K562 (cell line): ENCODE data around the gene LENG8. TPM values are rescaled to one million over a fixed set of nuclear protein-coding genes. Genes with fewer than 3 reads are reported as not detected.
A peak's percentile ranks its signal among the peaks of the same experiment; 100 is the strongest.

Source experiments
- CBFB ChIP-seq: sonication (generic); formaldehyde crosslinking; IDR thresholded peaks from 2 replicates; pipeline ENCODE4 v1.4.0; 2020; ENCODE audit warnings: mild to moderate bottlenecking, missing genetic modification reagents
- CHAMP1 ChIP-seq: fragments of 450-650 bp; IDR thresholded peaks from 2 replicates; pipeline ENCODE4 v1.6.1; 2016; ENCODE audit warnings: mild to moderate bottlenecking
- ELF2 ChIP-seq: fragments of 250-450 bp; sonication (Bioruptor Pico); IDR thresholded peaks from 2 replicates; pipeline ENCODE4 v1.5.0; 2021; ENCODE audit warnings: mild to moderate bottlenecking
- EP400 ChIP-seq: fragments of 450-650 bp; IDR thresholded peaks from 2 replicates; pipeline ENCODE4 v1.6.1; 2017; ENCODE audit warnings: antibody characterized with exemption, mild to moderate bottlenecking, moderate library complexity
- HMGN3 ChIP-seq: IDR thresholded peaks from 2 replicates; pipeline ENCODE4 v1.6.1; 2011; ENCODE audit warnings: borderline replicate concordance, low read depth, mild to moderate bottlenecking, mixed read lengths, low read length; ENCODE audit not compliant: insufficient read length; ENCODE audit errors: extremely low read depth
- KDM5B ChIP-seq: fragments of 200-600 bp; sonication (generic); IDR thresholded peaks from 2 replicates; pipeline ENCODE4 v1.6.1; 2012; ENCODE audit warnings: low read depth, mild to moderate bottlenecking, moderate library complexity, low read length, control low read depth, inconsistent platforms; ENCODE audit not compliant: insufficient replicate concordance
- MBD2 ChIP-seq: sonication (generic); IDR thresholded peaks from 2 replicates; pipeline ENCODE4 v1.6.1; 2016; ENCODE audit warnings: low read depth, borderline replicate concordance
- NCOR1 ChIP-seq: fragments of 450-650 bp; IDR thresholded peaks from 2 replicates; pipeline ENCODE4 v1.6.1; 2016; ENCODE audit warnings: mild to moderate bottlenecking, moderate library complexity
- NELFE ChIP-seq: IDR thresholded peaks from 2 replicates; pipeline ENCODE4 v1.6.1; 2011; ENCODE audit warnings: mild to moderate bottlenecking; ENCODE audit not compliant: insufficient read depth, insufficient read length
- SMAD2 ChIP-seq: fragments of 150-350 bp; IDR thresholded peaks from 2 replicates; pipeline ENCODE4 v1.6.1; 2014; ENCODE audit warnings: low read depth, mild to moderate bottlenecking, low read length
- ZC3H8 ChIP-seq: fragments of 450-650 bp; IDR thresholded peaks from 2 replicates; pipeline ENCODE4 v1.6.1; 2017
- ZNF217 ChIP-seq: sonication (generic); formaldehyde crosslinking; IDR thresholded peaks from 2 replicates; pipeline ENCODE4 v1.8.0; 2022; ENCODE audit warnings: mild to moderate bottlenecking, missing genetic modification reagents
- polyA plus RNA-seq, 8 experiments: library from polyadenylated mRNA; depleted of rRNA in 4 of 8; stranded (reverse) in 5 of 8; unstranded in 3 of 8; fragments of >200 nt; fragmentation: Nextera tagmentation in 2 of 8; fragmentation: Illumina TruSeq in 1 of 8; extraction: Ambion mirVana in 2 of 8; extraction: Trizol in 1 of 8; gene quantifications; 2 replicates each; pipeline versions ENCODE4 v1.2.1 to v1.2.3, GENCODE V29; 2011 to 2014; ENCODE audit warnings: inconsistent platforms in 1 of 8, missing spikeins in 1 of 8
- total RNA-seq, 7 experiments: library from RNA; depleted of rRNA in 6 of 7; stranded (reverse); fragments of >200 nt in 6 of 7; fragmentation: Illumina TruSeq in 2 of 7; extraction: Trizol in 2 of 7; gene quantifications; 2 replicates each; pipeline versions ENCODE4 v1.2.1 to v1.2.3, GENCODE V29; 2011 to 2021; ENCODE audit warnings: low replicate concordance in 1 of 7
- TF ChIP-seq, protein P1 (sequence below), 2 experiments: fragments of 200-800 bp in 1 of 2; sonication (Bioruptor generic) in 1 of 2; sonication (generic) in 1 of 2; formaldehyde crosslinking in 1 of 2; IDR thresholded peaks in 1 of 2; conservative IDR thresholded peaks in 1 of 2; 2 replicates each; pipeline versions ENCODE4 v1.5.0 to v1.6.1; 2016 to 2020; ENCODE audit warnings: missing compliant biosample characterization in 1 of 2, missing genetic modification characterization in 1 of 2, missing genetic modification reagents in 1 of 2
- TF ChIP-seq, protein P2 (sequence below), 3 experiments: fragments of 200-800 bp in 1 of 3; fragments of 250-450 bp in 1 of 3; fragments of 450-650 bp in 1 of 3; sonication (Bioruptor Pico) in 1 of 3; sonication (Bioruptor generic) in 1 of 3; formaldehyde crosslinking in 1 of 3; IDR thresholded peaks; 2 replicates each; pipeline versions ENCODE4 v1.6.1 to v1.8.0; 2016 to 2022; ENCODE audit warnings: mild to moderate bottlenecking in 2 of 3, missing genetic modification characterization in 2 of 3, missing compliant biosample characterization in 1 of 3, moderate library complexity in 1 of 3
- TF ChIP-seq, protein P3 (sequence below): fragments of 450-650 bp; IDR thresholded peaks from 2 replicates; pipeline ENCODE4 v1.7.1; 2018; ENCODE audit warnings: mild to moderate bottlenecking, low read depth; ENCODE audit not compliant: partially characterized antibody

LENG8 gene
- total and polyA plus RNA-seq, 9 of the 15 experiments (the other 6 are each of a cell fraction or from before 2014, with no cell fraction given): 0.74 to 146 (median 28.1) TPM

DNA sequence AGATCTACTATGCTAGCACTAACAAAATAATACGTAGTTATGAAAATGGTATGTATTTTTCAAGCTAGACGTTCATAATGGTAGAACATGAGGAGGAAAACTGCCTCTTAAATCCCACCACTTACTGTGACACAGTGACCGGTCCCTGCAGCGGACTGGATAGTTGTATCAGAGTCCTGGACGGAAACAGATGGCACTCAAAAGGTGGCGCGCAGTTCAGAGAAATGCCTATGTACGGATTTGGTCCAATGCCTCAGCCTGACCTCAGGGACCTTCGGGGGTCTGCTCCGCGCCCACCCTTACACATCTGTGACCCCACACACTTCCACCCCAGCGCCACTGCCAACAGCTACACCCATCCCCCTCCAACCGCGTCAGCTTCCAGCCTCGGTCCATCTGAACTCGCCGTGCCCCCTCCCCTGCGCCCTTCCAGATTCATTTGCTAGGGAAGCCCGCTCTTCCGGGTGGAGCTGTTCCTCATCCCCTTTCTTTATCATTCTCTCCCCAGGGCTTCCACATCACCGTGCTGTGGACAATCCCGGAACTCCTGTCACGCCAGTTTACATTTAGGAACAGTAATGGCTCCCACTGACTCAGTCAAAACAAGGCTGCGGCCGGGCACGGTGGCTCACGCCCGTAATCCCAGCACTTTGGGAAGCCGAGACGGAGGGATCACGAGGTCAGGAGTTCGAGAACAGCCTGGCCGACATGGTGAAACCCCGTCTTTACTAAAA is 792 bp upstream of the LENG8 start (continued):
- TF ChIP-seq, protein P1, sequence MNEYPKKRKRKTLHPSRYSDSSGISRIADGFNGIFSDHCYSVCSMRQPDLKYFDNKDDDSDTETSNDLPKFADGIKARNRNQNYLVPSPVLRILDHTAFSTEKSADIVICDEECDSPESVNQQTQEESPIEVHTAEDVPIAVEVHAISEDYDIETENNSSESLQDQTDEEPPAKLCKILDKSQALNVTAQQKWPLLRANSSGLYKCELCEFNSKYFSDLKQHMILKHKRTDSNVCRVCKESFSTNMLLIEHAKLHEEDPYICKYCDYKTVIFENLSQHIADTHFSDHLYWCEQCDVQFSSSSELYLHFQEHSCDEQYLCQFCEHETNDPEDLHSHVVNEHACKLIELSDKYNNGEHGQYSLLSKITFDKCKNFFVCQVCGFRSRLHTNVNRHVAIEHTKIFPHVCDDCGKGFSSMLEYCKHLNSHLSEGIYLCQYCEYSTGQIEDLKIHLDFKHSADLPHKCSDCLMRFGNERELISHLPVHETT (CRISPR knock-in tag; conservative IDR thresholded peaks at IDR 0.05 in 1 of 2, IDR thresholded peaks at IDR 0.05 in 1 of 2): no peak
- TF ChIP-seq MBD2: no peak
- TF ChIP-seq HMGN3: no peak
- peak; percentile 31; the same call in 1 of the 2 replicates for TF ChIP-seq ELF2 (CRISPR knock-in tag)
- TF ChIP-seq CBFB (CRISPR knock-in tag): no peak
- TF ChIP-seq KDM5B: peak; percentile 52
- TF ChIP-seq, protein P2, sequence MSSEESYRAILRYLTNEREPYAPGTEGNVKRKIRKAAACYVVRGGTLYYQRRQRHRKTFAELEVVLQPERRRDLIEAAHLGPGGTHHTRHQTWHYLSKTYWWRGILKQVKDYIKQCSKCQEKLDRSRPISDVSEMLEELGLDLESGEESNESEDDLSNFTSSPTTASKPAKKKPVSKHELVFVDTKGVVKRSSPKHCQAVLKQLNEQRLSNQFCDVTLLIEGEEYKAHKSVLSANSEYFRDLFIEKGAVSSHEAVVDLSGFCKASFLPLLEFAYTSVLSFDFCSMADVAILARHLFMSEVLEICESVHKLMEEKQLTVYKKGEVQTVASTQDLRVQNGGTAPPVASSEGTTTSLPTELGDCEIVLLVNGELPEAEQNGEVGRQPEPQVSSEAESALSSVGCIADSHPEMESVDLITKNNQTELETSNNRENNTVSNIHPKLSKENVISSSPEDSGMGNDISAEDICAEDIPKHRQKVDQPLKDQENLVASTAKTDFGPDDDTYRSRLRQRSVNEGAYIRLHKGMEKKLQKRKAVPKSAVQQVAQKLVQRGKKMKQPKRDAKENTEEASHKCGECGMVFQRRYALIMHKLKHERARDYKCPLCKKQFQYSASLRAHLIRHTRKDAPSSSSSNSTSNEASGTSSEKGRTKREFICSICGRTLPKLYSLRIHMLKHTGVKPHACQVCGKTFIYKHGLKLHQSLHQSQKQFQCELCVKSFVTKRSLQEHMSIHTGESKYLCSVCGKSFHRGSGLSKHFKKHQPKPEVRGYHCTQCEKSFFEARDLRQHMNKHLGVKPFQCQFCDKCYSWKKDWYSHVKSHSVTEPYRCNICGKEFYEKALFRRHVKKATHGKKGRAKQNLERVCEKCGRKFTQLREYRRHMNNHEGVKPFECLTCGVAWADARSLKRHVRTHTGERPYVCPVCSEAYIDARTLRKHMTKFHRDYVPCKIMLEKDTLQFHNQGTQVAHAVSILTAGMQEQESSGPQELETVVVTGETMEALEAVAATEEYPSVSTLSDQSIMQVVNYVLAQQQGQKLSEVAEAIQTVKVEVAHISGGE (CRISPR knock-in tag; IDR thresholded peaks at IDR 0.05): 0 out of 6 replicates have a peak, but pooled peaks of 1 of the 3 experiments have one; percentile 33
- TF ChIP-seq, protein P3, sequence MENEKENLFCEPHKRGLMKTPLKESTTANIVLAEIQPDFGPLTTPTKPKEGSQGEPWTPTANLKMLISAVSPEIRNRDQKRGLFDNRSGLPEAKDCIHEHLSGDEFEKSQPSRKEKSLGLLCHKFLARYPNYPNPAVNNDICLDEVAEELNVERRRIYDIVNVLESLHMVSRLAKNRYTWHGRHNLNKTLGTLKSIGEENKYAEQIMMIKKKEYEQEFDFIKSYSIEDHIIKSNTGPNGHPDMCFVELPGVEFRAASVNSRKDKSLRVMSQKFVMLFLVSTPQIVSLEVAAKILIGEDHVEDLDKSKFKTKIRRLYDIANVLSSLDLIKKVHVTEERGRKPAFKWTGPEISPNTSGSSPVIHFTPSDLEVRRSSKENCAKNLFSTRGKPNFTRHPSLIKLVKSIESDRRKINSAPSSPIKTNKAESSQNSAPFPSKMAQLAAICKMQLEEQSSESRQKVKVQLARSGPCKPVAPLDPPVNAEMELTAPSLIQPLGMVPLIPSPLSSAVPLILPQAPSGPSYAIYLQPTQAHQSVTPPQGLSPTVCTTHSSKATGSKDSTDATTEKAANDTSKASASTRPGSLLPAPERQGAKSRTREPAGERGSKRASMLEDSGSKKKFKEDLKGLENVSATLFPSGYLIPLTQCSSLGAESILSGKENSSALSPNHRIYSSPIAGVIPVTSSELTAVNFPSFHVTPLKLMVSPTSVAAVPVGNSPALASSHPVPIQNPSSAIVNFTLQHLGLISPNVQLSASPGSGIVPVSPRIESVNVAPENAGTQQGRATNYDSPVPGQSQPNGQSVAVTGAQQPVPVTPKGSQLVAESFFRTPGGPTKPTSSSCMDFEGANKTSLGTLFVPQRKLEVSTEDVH: peak; percentile 23
- peak; percentile 3; the same call in 1 of the 2 replicates for TF ChIP-seq NCOR1
- no peak for TF ChIP-seq ZC3H8
- TF ChIP-seq CHAMP1: no peak
- TF ChIP-seq SMAD2: no peak
- TF ChIP-seq ZNF217 (CRISPR knock-in tag): no peak
- TF ChIP-seq EP400: no peak
- TF ChIP-seq NELFE: no peak
